LNCAP (cell line): ENCODE measurements around the gene CIPC.
A peak's percentile ranks its signal among the peaks of the same experiment; 100 is the strongest.

Experiments
- TF ChIP-seq, protein P1 (sequence below): fragments of 450-650 bp; IDR thresholded peaks from 2 replicates; pipeline ENCODE4 v1.5.1; 2017; ENCODE audit warnings: mild to moderate bottlenecking

CIPC gene, protein sequence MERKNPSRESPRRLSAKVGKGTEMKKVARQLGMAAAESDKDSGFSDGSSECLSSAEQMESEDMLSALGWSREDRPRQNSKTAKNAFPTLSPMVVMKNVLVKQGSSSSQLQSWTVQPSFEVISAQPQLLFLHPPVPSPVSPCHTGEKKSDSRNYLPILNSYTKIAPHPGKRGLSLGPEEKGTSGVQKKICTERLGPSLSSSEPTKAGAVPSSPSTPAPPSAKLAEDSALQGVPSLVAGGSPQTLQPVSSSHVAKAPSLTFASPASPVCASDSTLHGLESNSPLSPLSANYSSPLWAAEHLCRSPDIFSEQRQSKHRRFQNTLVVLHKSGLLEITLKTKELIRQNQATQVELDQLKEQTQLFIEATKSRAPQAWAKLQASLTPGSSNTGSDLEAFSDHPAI

DNA sequence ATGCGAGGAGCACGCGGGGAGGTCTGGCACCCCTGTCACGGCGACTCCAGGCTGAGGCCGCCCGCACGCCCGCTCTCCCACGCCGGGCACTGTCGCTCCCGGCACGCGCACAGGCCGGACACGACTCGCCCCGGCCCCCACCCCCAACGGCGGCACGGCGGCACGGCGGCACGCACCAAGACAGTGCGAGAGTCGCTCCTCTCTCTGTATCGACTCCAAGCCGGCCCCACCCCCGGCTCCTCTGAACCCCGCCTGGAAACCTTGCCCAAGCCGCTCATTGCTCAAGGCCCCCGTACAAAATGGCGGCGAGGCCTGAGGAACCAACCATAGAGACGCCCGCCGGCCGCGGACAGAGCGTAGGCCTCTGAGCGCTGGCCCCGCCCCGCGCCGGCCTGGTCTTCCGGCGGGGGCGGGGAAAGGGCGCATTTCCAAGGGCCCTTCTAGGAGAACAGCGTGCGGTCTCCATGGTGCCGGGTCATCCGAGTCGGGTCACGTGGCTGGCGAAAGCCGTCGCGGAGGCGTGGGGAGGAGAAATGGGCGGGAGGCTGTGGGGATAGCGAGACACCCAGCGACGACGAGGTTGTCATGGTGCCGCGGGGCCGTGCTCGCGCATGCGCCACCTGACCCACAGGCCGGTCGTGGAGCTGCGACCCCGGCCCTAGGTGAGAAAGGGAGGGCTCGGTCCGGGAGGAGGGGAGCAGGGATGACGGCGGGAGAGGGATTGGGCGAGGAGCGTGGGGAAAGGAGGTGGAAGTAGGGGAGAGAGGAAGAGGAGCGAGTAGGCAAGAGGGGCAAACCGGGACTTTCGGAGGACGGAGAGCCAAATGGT is at the start of gene CIPC:
TSS of gene CIPC (plus strand) at position 559 of the 829 bp plus-strand sequence. CDS start 7,451 bp downstream, outside the sequence.
- TF ChIP-seq, protein P1, sequence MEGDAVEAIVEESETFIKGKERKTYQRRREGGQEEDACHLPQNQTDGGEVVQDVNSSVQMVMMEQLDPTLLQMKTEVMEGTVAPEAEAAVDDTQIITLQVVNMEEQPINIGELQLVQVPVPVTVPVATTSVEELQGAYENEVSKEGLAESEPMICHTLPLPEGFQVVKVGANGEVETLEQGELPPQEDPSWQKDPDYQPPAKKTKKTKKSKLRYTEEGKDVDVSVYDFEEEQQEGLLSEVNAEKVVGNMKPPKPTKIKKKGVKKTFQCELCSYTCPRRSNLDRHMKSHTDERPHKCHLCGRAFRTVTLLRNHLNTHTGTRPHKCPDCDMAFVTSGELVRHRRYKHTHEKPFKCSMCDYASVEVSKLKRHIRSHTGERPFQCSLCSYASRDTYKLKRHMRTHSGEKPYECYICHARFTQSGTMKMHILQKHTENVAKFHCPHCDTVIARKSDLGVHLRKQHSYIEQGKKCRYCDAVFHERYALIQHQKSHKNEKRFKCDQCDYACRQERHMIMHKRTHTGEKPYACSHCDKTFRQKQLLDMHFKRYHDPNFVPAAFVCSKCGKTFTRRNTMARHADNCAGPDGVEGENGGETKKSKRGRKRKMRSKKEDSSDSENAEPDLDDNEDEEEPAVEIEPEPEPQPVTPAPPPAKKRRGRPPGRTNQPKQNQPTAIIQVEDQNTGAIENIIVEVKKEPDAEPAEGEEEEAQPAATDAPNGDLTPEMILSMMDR = no peak

DNA sequence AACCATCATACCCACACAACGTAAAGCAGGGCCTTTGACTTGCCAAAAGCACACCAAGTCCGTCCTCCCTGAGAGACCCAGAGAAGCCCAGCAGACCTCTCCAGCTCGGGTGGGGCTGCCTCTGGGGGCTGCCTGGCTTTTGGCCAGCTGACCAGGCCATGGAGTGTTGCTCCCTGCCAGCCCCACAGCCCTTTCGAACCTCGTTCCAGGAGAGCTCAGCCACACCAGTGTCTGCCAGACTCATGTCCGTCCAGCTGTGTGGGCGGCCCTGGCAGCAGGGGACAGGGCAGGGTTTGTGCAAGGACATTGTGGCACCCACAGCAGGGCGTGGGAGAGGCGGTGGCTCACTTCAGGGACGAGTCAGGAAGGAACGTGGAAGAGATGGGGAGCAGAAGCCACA is 46.9 kb upstream of the CIPC start:
- TF ChIP-seq, protein P1 = no peak

DNA sequence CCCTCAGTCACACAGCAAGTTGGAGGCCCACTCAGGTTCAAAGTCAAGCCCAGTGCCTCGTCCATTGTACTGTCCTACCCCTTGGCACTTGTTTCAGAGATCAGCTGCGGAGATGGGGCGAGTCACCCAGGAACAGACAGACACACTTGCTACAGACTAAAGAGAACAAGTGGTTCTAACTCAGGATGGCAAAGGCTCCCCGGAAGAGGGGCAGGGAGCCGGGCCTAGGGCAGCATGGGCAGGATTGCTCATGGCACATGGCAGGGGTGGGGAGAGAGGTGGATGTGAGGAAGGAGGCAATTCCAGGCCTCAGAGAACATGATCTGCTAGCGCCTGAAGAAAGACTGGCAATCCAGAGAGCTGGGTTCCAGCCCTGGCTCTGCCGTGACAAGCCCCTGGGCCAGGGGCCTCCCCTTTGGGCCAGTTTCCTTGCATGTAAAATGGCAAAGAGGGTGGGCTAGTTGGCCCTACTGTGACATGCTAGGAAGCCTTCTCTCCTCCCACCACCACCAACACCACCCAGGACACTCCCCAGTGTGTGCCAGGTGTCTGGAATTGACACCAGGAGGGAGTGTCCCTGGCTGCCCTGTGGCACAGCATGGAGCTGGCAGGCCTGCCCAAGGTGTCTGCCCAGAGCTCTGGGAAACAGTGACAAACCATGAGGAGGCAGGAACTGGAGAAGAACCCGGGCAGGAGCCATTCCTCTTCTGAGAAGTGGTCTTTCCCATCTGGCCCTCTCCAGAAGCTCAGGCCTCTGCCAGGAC is 45.6 kb upstream of the CIPC start:
- TF ChIP-seq, protein P1 = no peak

DNA sequence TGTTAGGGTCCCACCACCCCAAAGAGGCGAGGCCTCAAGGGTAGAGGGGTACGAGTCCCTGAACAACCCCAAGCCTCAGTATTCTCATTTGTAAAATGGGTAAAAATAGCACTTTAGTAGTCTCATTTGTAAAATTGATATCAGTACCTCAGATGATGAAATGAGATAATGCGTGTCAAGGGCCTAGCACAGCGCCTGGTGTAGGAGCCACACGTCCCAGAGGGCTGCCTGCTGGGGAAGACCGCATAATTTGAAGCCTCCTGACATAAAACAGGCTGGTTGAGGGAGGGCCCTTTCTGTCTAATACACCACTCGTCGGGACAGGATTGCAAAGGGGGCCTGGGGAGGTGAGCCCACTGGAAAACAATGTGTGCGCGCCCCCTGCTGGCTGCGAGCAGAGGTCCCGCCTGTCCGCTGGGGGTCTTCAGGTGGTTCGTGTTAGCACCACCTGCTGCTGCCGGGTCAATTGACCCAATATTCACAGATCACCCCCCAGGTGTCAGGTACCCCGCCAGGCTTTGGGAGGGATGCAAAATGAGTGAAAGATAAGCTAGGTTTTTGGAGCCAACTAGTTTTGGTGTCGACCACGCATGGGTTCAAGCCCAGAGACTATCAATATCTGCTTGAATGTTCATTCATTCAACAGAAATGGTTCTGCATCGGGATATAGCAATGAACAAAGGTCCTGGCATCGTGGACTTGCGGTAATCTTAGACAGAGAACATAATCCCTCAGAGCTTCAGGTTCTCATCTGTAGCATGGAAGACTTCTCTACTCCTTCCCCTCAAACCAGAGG is 44.8 kb upstream of the CIPC start:
- TF ChIP-seq, protein P1 = peak; percentile 41

DNA sequence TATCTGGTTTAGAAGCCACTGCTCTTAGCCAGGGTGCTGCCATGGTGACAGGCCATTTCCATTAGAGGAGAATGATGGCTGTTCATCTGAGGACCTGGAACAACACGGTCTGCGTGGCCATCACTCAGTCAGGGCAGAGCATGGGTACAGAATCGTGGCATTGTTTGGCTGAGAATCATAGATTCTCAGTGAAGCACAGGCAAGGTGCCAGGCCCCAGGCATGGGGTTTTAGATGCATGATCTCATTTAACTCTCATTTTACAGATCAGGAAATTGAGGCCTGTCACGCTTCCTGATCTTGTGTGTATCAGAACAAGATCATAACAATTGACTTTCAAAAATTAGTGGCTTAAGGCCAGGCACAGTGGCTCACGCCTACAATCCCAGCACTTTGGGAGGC is 42.8 kb upstream of the CIPC start:
- TF ChIP-seq, protein P1 = no peak

DNA sequence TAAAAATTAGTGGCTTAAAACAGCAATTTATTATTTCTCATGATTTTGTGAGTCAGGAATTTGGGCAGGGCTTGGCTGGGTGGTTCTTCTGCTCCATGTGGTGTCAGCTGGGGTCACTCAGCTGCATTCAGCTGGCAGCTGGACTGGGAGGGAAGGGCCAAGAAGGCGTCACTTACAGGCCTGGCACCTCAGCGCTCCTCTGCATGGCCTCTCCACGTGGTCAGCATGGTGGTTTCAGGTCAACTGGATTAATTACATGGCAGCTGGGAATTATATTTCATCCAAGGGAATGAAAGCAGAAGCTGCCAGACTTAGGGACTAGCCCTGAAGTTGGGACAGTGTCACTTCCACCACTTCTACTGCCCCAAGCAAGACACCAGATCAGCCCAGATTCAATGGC is 42.1 kb upstream of the CIPC start:
- TF ChIP-seq, protein P1 = no peak
